Measurements from ENCODE around the gene ZNF692.

DNA sequence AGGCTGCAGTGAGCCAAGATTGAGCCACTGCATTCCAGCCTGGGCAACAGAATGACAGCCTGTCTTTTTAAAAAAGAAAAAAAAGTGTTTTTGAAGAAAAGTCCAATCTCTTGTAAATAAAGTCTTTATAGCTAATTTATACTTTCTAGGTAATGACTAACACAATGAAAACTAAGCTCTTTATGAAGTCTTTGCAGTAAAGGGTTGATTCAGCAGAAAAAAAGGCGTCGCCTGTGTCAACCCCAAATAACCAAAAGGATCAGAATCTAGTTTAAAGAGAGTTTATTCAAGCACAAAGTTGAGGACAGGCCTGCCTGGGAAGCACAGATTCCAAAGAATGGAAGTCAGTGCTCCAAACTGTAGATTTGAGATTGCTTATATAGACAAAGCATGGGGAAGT is 32.9 kb upstream of the ZNF692 start:
- TF ChIP-seq GATA2 (IDR thresholded peaks at IDR 0.05; ENCODE audit: low read depth, low read length) (no peak), GATA3 (IDR thresholded peaks at IDR 0.05; ENCODE audit: low read depth, low read length) (no peak)

All from SH-SY5Y (cell line).